Gastroesophageal sphincter (tissue), 4 donors: ENCODE measurements around the gene ATP2C2. TPM values are rescaled to one million over a fixed set of nuclear protein-coding genes. Genes with fewer than 3 reads are reported as not detected.

Source experiments
- ATAC-seq: fragments of 150-250 bp; one replicate; pipeline ENCODE4 v1.9.1; 2016; ENCODE audit warnings: mild to moderate bottlenecking, moderate library complexity
- H3K27ac ChIP-seq, 4 donors: fragments of 200-600 bp; sonication (generic) in 3 of 4; 1 replicate in 3 of 4; 2 replicates in 1 of 4; pipeline ENCODE4 v1.5.1; 2016 to 2019
- H3K27me3 ChIP-seq: fragments of 200-600 bp; sonication (generic); one replicate; pipeline ENCODE4 v1.5.1; 2019
- H3K36me3 ChIP-seq, 2 donors: fragments of 200-600 bp; sonication (generic); one replicate each; pipeline ENCODE4 v1.5.1; 2019; ENCODE audit warnings: control low read depth in 1 of 2
- H3K4me1 ChIP-seq, 3 donors: fragments of 200-600 bp; sonication (generic); 1 replicate in 2 of 3; 2 replicates in 1 of 3; pipeline ENCODE4 v1.5.1; 2016 to 2019; ENCODE audit warnings: control low read depth in 2 of 3
- H3K4me3 ChIP-seq, 2 donors: fragments of 200-600 bp; sonication (generic); one replicate each; pipeline ENCODE4 v1.5.1; 2019; ENCODE audit warnings: mild to moderate bottlenecking in 1 of 2, moderate library complexity in 1 of 2
- H3K9me3 ChIP-seq, 3 donors: fragments of 200-600 bp; sonication (generic); one replicate each; pipeline ENCODE4 v1.5.1; 2017 to 2019; ENCODE audit warnings: control low read depth in 2 of 3
- CTCF ChIP-seq, 4 experiments: fragments of 200-600 bp in 2 of 4; fragments of 450-650 bp in 2 of 4; sonication (generic) in 1 of 4; IDR thresholded peaks; one replicate each; pipeline ENCODE4 v1.5.1; 2017 to 2019; ENCODE audit warnings: antibody characterized with exemption in 4 of 4, mild to moderate bottlenecking in 2 of 4, moderate library complexity in 2 of 4
- EP300 ChIP-seq: sonication (generic); formaldehyde crosslinking; IDR thresholded peaks from one replicate; pipeline ENCODE4 v1.6.1; 2017; ENCODE audit warnings: antibody characterized with exemption, mild to moderate bottlenecking
- POLR2A ChIP-seq, 2 donors: fragments of 450-650 bp; IDR thresholded peaks; one replicate each; pipeline ENCODE4 v1.6.1; 2017; ENCODE audit warnings: antibody characterized with exemption in 2 of 2, mild to moderate bottlenecking in 2 of 2, moderate library complexity in 1 of 2
- POLR2AphosphoS5 ChIP-seq: sonication (generic); formaldehyde crosslinking; IDR thresholded peaks from one replicate; pipeline ENCODE4 v1.6.1; 2017; ENCODE audit warnings: antibody characterized with exemption
- WGBS, 2 donors: methylation state at CpG; one replicate each; pipeline ENCODE4 v1.1.5; 2018; ENCODE audit warnings: low coverage in 1 of 2; 5-methylcytosine and 5-hydroxymethylcytosine counted together
- total RNA-seq, 4 donors: library from RNA; depleted of rRNA; stranded (reverse); fragments of >200 nt; gene quantifications; one replicate each; pipeline ENCODE4 v1.1.0, GENCODE V29; 2016

Gene ATP2C2
- total RNA-seq, 4 donors from 2014 or later = 0.13 to 1.3 (median 0.31) TPM; not detected in 1

GRCh38 chr16:84451781-84452180 is 83.4 kb downstream of the ATP2C2 start:
- Histone ChIP-seq H3K27ac (no peak overlapping the region), H3K9me3 (no peaks in the 10 kb centered on the region), H3K4me1 (no peaks in the 10 kb centered on the region), H3K27me3 (peaks cover 33% of the 10 kb centered on the region), H3K4me3 (no peak overlapping the region), H3K36me3 (no peaks in the 10 kb centered on the region)
- no peak for ATAC-seq
- 77% methylated on average over 6 of the region's 17 CpGs; no CpG with 5 or more reads in 1 of the 2 donors for WGBS, 2 donors
- no peak for TF ChIP-seq EP300
- no peak for TF ChIP-seq POLR2AphosphoS5
- TF ChIP-seq CTCF (IDR thresholded peaks at IDR 0.05) = no peak
- TF ChIP-seq POLR2A (IDR thresholded peaks at IDR 0.05) = no peak

DNA sequence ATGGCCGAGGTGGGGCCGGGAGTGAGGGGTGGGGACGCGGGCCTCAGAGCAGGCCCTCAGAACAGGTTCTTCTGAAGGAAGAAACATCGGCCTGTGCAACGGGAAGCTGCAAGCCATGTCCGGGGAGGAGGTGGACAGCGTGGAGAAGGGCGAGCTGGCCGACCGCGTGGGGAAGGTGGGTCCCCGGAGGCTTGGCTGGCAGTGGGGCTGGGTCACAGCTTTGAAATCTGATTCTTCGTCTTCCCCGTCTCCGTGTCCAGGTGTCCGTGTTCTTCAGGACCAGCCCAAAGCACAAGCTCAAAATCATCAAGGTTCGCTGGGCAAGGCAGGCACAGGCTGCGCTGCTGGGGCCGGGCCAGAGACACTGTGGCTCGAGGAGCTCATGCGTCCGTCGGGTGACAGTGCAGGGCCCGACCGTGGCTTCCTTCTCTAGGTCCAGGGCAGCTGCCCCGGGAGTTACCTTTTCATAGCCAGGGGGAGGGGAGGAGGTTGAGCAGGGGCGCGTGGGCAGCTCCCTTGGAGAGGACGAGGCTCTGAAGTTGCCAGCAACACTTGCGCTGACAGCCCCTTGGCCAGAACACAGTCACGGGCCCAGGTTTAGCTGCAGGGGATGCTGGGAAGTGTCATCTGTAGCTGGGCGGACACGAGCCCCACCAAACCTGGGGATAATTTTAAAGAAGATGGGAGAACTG is 84.9 kb downstream of the ATP2C2 start:
- 93% methylated on average over 3 of the region's 34 CpGs for WGBS, 2 donors
- Histone ChIP-seq H3K4me1 (no peaks in the 10 kb centered on the region), H3K4me3 (no peak overlapping the region), H3K27me3 (peaks cover 32% of the 10 kb centered on the region), H3K9me3 (no peaks in the 10 kb centered on the region), H3K36me3 (no peaks in the 10 kb centered on the region), H3K27ac (no peak overlapping the region)
- no peak for TF ChIP-seq POLR2AphosphoS5
- no peak for TF ChIP-seq EP300
- TF ChIP-seq CTCF (IDR thresholded peaks at IDR 0.05) = no peak
- no peak for TF ChIP-seq POLR2A (IDR thresholded peaks at IDR 0.05)
- ATAC-seq = no peak

DNA sequence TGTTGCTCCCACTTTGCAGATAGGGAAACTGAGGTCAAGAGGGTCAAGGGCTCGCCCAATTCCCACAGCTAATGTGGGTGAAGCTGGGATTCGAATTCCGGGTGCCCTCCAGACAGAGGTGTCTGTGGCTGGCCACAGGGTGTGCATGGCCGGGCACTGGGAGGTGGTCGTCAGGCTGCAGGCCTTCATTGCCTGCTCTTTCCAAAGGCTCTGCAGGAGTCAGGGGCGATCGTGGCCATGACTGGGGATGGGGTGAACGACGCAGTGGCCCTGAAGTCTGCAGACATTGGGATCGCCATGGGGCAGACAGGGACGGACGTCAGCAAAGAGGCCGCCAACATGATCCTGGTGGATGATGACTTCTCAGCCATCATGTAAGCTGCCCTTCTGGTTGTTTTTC is 86.3 kb downstream of the ATP2C2 start:
- Histone ChIP-seq H3K36me3 (no peaks in the 10 kb centered on the region), H3K27ac (no peak overlapping the region), H3K27me3 (peaks cover 20% of the 10 kb centered on the region), H3K4me1 (no peaks in the 10 kb centered on the region), H3K9me3 (no peaks in the 10 kb centered on the region), H3K4me3 (no peak overlapping the region)
- 80 to 92% methylated on average over 2 to 6 of the region's 13 CpGs for WGBS, 2 donors
- no peak for TF ChIP-seq CTCF (IDR thresholded peaks at IDR 0.05)
- no peak for TF ChIP-seq POLR2A (IDR thresholded peaks at IDR 0.05)
- TF ChIP-seq POLR2AphosphoS5 = no peak
- TF ChIP-seq EP300 = no peak
- ATAC-seq = no peak

DNA sequence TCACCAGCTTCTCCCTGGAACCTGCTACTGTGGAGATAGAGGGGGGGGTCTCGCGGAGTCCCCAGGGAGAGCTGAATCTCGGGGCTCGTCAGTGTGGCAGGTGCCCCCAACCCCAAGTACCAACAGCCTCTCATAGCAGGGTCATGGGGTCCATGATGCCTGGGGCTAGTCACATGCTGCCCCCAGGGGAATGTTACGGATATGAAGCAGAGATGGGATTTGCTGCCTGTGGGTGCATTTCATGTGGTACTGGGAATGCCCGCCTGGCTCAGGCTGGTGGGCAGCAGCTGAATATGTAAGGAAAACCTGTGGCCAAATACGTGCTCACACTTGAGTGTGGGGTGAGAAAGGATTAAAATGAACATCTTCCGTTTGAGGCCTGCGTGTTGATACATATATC is 86.7 kb downstream of the ATP2C2 start:
- Histone ChIP-seq H3K4me3 (no peak overlapping the region), H3K27me3 (peaks cover 16% of the 10 kb centered on the region), H3K4me1 (no peaks in the 10 kb centered on the region), H3K36me3 (no peaks in the 10 kb centered on the region), H3K9me3 (no peaks in the 10 kb centered on the region), H3K27ac (no peak overlapping the region)
- WGBS, 2 donors = 80 to 88% methylated on average over 3 to 5 of the region's 9 CpGs
- no peak for ATAC-seq
- TF ChIP-seq POLR2A (IDR thresholded peaks at IDR 0.05) (no peak), EP300 (no peak), CTCF (IDR thresholded peaks at IDR 0.05) (no peak), POLR2AphosphoS5 (no peak)
